Lung (tissue), 12 donors: Measurements from ENCODE around the gene SNU13. TPM values are rescaled to one million over a fixed set of nuclear protein-coding genes. Genes with fewer than 3 reads are reported as not detected.
A peak's percentile ranks its signal among the peaks of the same experiment; 100 is the strongest.

Source experiments
- ATAC-seq: fragments of 200-7000 bp; cut with Tn5 transposase; one replicate; pipeline ENCODE4 v1.9.1; 2020; ENCODE audit warnings: moderate number of reproducible peaks; ENCODE audit not compliant: insufficient read depth, low FRiP score
- DNase-seq, 3 donors: peaks; one replicate each; pipeline ENCODE4 v3.0.0-alpha.2; 2013 to 2017
- H3K27ac ChIP-seq, 2 donors: one replicate each; pipeline ENCODE4 v1.5.1; 2013; ENCODE audit warnings: mild to moderate bottlenecking in 2 of 2, moderate library complexity in 2 of 2, control low read depth in 1 of 2, inconsistent platforms in 1 of 2, low read depth in 1 of 2, low read length in 1 of 2
- H3K27me3 ChIP-seq, 3 donors: one replicate each; pipeline ENCODE4 v1.5.1; 2013; ENCODE audit warnings: low read length in 2 of 3; ENCODE audit not compliant: control insufficient read depth in 3 of 3, insufficient read depth in 3 of 3
- H3K36me3 ChIP-seq, 4 donors: one replicate each; pipeline ENCODE4 v1.5.1; 2013; ENCODE audit warnings: low read length in 4 of 4, mild to moderate bottlenecking in 1 of 4, moderate library complexity in 1 of 4; ENCODE audit not compliant: control insufficient read depth in 4 of 4, insufficient read depth in 4 of 4
- H3K4me1 ChIP-seq, 5 donors: one replicate each; pipeline ENCODE4 v1.5.1; 2013; ENCODE audit warnings: low read length in 5 of 5, mild to moderate bottlenecking in 2 of 5, moderate library complexity in 1 of 5; ENCODE audit not compliant: control insufficient read depth in 5 of 5, insufficient read depth in 5 of 5
- H3K4me3 ChIP-seq: one replicate; pipeline ENCODE4 v1.5.1; 2013; ENCODE audit warnings: mild to moderate bottlenecking, control low read depth, moderate library complexity
- H3K9ac ChIP-seq, 2 donors: one replicate each; pipeline ENCODE4 v1.5.1; 2013; ENCODE audit warnings: low read length in 2 of 2, control low read depth in 1 of 2; ENCODE audit not compliant: insufficient read depth in 1 of 2
- H3K9me3 ChIP-seq, 4 donors: one replicate each; pipeline ENCODE4 v1.5.1; 2013; ENCODE audit warnings: low read length in 3 of 4, mild to moderate bottlenecking in 1 of 4, moderate library complexity in 1 of 4; ENCODE audit not compliant: control insufficient read depth in 4 of 4, insufficient read depth in 3 of 4
- WGBS, 2 donors: extraction: QIAGEN DNeasy Blood & Tissue Kit; methylation state at CpG; one replicate each; pipeline ENCODE4 v1.1.7; 2013; 5-methylcytosine and 5-hydroxymethylcytosine counted together
- polyA plus RNA-seq, 2 donors: library from polyadenylated mRNA; stranded (reverse); fragments of 200-250 nt; gene quantifications; one replicate each; pipeline ENCODE4 v1.2.1, GENCODE V29; 2013
- total RNA-seq, 2 donors: library from RNA; depleted of rRNA in 1 of 2; stranded (reverse); fragments of >200 nt in 1 of 2; gene quantifications; one replicate each; pipeline ENCODE4 v1.2.1, GENCODE V29; 2014 to 2021
- TF ChIP-seq, protein P1 (sequence below): IDR thresholded peaks from 2 replicates; pipeline ENCODE4 v1.5.1; 2012; ENCODE audit warnings: mild to moderate bottlenecking; ENCODE audit errors: control extremely low read depth, extremely low read depth
- donor health status: control.
- donor health status: control.
- donor health status: Bipolar disorder and iron deficiency.
- donor health status: healthy.
- donor health status: DM: yes; HTN: yes; CAD: no.

The SNU13 gene
- total and polyA plus RNA-seq, 4 donors: 67.7 to 206 (median 135) TPM

DNA sequence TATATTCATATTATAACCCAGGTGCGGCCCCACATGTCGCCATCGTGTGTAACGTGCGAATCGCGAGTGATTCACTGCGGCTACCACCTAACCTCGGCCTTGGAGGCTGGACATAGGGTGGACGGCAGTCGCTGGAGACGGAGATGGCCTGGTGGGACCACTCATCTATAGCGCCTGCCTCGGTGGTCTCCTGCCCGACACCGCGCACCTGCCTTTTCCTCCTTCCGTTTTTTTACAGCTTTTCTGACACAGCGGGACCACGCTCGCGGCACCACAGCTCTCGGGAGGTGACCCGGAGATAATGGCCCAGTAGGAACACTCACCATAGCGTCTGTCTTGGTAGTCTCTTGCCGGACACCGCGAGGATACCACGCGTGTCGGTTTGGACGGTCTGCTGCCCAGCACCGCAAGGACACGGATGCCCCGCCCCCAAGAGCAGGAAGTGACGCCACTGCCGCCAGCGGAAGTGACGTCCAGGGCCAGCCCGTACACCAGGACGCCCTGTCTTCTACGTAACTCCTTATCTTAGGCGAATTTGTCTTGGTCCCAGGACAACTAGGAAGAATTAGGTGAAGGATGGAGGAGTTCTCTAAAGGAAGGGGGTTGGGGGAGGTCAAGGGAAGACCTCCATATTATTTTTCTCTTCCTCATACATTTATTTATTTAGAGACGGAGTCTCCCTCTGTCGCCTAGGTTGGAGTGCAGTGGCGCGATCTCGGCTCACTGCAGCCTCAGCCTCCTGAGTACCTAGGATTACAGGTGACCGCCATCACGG, 6.4 kb downstream of the SNU13 start:
- ATAC-seq (peak; percentile 87), DNase-seq (peak; percentile 90 to 93 (median 90))
- peak overlapping the region; percentile 57 for H3K4me3 ChIP-seq
- H3K9me3 ChIP-seq: no peaks in the 10 kb centered on the region
- 38 to 46% methylated on average over 50 of the region's 50 CpGs for WGBS, 2 donors
- H3K9ac ChIP-seq: peak overlapping the region in 1 of 2 donors; percentile 89
- peaks cover 0 to 3% (median 0%) of the 10 kb centered on the region in 5 donors for H3K4me1 ChIP-seq
- H3K36me3 ChIP-seq: peaks cover 7 to 16% (median 8%) of the 10 kb centered on the region in 4 donors
- H3K27ac ChIP-seq: peak overlapping the region; percentile 49 to 65
- TF ChIP-seq, protein P1, sequence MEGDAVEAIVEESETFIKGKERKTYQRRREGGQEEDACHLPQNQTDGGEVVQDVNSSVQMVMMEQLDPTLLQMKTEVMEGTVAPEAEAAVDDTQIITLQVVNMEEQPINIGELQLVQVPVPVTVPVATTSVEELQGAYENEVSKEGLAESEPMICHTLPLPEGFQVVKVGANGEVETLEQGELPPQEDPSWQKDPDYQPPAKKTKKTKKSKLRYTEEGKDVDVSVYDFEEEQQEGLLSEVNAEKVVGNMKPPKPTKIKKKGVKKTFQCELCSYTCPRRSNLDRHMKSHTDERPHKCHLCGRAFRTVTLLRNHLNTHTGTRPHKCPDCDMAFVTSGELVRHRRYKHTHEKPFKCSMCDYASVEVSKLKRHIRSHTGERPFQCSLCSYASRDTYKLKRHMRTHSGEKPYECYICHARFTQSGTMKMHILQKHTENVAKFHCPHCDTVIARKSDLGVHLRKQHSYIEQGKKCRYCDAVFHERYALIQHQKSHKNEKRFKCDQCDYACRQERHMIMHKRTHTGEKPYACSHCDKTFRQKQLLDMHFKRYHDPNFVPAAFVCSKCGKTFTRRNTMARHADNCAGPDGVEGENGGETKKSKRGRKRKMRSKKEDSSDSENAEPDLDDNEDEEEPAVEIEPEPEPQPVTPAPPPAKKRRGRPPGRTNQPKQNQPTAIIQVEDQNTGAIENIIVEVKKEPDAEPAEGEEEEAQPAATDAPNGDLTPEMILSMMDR: no peak
- no peaks in the 10 kb centered on the region for H3K27me3 ChIP-seq

DNA sequence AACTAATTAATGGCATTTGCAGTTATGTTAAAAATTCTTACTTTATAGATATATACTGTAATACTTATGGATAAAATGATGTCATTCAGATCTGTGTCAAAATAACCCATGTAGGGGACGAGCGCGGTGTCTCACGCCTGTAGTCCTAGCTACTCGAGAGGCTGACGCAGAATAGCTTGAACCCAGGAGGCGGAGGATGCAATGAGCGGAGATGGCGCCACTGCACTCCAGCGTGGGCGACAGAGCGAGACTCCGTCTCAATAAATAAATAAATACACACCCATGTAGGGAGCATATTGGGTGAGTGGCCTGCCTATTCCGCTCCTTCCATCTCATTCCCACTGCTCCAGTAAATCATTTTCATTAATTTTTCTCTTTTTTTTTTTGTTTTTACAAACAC, 7.1 kb downstream of the SNU13 start:
- H3K27me3 ChIP-seq: no peaks in the 10 kb centered on the region
- DNase-seq (no peak), ATAC-seq (no peak)
- H3K4me1 ChIP-seq: peaks cover 0 to 3% (median 0%) of the 10 kb centered on the region in 5 donors
- TF ChIP-seq, protein P1: no peak
- WGBS, 2 donors: 41 to 59% methylated on average over 14 of the region's 14 CpGs
- H3K36me3 ChIP-seq: peaks cover 7 to 16% (median 8%) of the 10 kb centered on the region in 4 donors
- H3K9me3 ChIP-seq: no peaks in the 10 kb centered on the region
- no peak overlapping the region for H3K9ac ChIP-seq
- H3K4me3 ChIP-seq: peak overlapping the region; percentile 33
- peak overlapping the region in 1 of 2 donors; percentile 6 for H3K27ac ChIP-seq

DNA sequence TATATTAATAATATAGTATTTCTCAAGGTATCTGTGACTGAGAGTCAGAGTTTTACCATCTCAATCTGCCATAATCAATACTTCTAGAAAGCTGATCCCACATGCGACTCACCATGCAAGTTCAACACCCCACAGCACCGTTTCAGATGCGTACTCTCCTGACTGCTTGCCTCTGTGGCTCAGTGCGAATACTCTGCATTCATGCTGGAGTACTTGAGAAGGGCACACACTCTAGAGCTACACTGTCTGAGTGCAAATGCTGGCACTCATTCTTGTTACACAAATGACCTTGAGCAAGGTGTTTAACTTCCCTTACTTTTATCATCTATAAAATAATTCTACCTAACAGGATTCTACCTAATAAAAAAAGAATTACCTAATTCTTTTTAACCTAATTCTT, 12.5 kb downstream of the SNU13 start:
- Histone ChIP-seq H3K4me3 (no peak overlapping the region), H3K27me3 (no peaks in the 10 kb centered on the region), H3K9ac (no peak overlapping the region), H3K36me3 (peaks cover 17 to 27% (median 19%) of the 10 kb centered on the region in 4 donors), H3K9me3 (no peaks in the 10 kb centered on the region), H3K4me1 (peaks cover 0 to 1% (median 0%) of the 10 kb centered on the region in 5 donors), H3K27ac (no peak overlapping the region)
- 78 to 93% methylated on average over 4 of the region's 4 CpGs for WGBS, 2 donors
- TF ChIP-seq, protein P1: no peak
- no peak for ATAC-seq
- DNase-seq: no peak
